Psoas muscle (tissue), 8 donors: ENCODE data around the gene TRAF3IP1. TPM values are rescaled to one million over a fixed set of nuclear protein-coding genes. Genes with fewer than 3 reads are reported as not detected.

Source experiments
- ATAC-seq, 4 donors: fragments of 200-7000 bp; cut with Tn5 transposase; one replicate each; pipeline ENCODE4 v1.9.1; 2020; ENCODE audit warnings: moderate library complexity in 3 of 4, mild to moderate bottlenecking in 2 of 4
- DNase-seq, 2 donors: peaks; one replicate each; pipeline ENCODE4 v3.0.0-alpha.2; 2020
- H3K27ac ChIP-seq: fragments of 200-600 bp; one replicate; pipeline ENCODE4 v1.8.0; 2022
- H3K27me3 ChIP-seq, 3 donors: fragments of 200-600 bp in 1 of 3; one replicate each; pipeline versions ENCODE4 v1.6.1 to v1.8.0; 2013 to 2022; ENCODE audit warnings: low read length in 2 of 3, mild to moderate bottlenecking in 2 of 3, moderate library complexity in 1 of 3; ENCODE audit not compliant: insufficient read depth in 3 of 3
- H3K36me3 ChIP-seq, 2 donors: fragments of 200-600 bp in 1 of 2; one replicate each; pipeline versions ENCODE4 v1.6.1 to v1.8.0; 2013 to 2022; ENCODE audit warnings: low read depth in 1 of 2, mild to moderate bottlenecking in 1 of 2, moderate library complexity in 1 of 2; ENCODE audit not compliant: insufficient read depth in 1 of 2
- H3K4me1 ChIP-seq: fragments of 200-600 bp; one replicate; pipeline ENCODE4 v1.8.0; 2022
- H3K4me3 ChIP-seq: fragments of 200-600 bp; one replicate; pipeline ENCODE4 v1.8.0; 2022; ENCODE audit warnings: mild to moderate bottlenecking
- H3K9me3 ChIP-seq: fragments of 200-600 bp; one replicate; pipeline ENCODE4 v1.8.0; 2022
- WGBS, 3 donors: extraction: QIAGEN DNeasy Blood & Tissue Kit; methylation state at CpG; one replicate each; pipeline versions ENCODE4 v1.1.6 to v1.1.7; 2013; 5-methylcytosine and 5-hydroxymethylcytosine counted together
- intact Hi-C, 2 donors: fragments of 100-400 bp; cut with DNase I; formaldehyde crosslinking; loops; one replicate each; pipeline versions ENCODE4 v1.11.0 to v1.14.2; 2022
- polyA plus RNA-seq, 3 donors: library from polyadenylated mRNA; stranded (reverse); fragments of 200-250 nt; gene quantifications; one replicate each; pipeline ENCODE4 v1.2.3, GENCODE V29; 2013
- total RNA-seq, 4 donors: library from RNA; stranded (reverse); fragmentation: NEBNext Ultra II Directional in 2 of 4; extraction: Animal tissue kit (Norgen Biotek cat#: 25700) in 2 of 4; gene quantifications; one replicate each; pipeline versions ENCODE4 v1.2.1 to v1.2.4, GENCODE V29; 2021 to 2023
- TF ChIP-seq, protein P1 (sequence below): fragments of 200-600 bp; IDR thresholded peaks from one replicate; pipeline ENCODE4 v1.8.0; 2022; ENCODE audit warnings: antibody characterized with exemption
- donor health status: healthy with polysubstance abuse.
- donor health status: DM: no; HTN: no; CAD: no; lungs with moderate emphysema.
- donor health status: Bipolar disorder and iron deficiency.
- donor health status: healthy.
- donor health status: DM: yes; HTN: yes; CAD: no.
- donor health status: DM: no; HTN: no; CAD: no.
- donor health status: DM: no; HTN: no; CAD: no.
- donor health status: DM: yes; HTN: yes; CAD: no.

TRAF3IP1 gene
- total and polyA plus RNA-seq, 7 donors, result 2.9 to 30.9 (median 16.3) TPM

DNA sequence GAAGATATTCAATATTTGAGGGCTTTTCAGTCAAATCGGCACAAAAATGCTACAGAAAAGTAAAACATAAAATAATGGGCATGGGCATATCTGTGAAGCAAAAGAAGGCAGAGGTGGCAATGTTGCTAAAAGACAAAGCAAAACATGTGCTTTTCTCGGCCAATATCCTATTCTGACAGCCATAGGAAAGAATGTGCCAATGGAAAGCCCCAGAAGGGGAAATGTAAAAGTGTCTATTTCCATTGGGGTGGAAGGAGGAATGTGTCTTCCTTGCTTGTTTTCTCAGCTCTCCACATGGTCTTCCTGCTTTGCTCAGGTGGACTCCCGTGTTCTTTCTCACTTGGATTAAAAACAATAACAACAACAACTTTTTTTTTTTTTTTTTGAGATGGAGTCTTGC lies 18.2 kb upstream of the TRAF3IP1 start:
- H3K9me3 ChIP-seq, result no peaks in the 10 kb centered on the region
- TF ChIP-seq, protein P1, sequence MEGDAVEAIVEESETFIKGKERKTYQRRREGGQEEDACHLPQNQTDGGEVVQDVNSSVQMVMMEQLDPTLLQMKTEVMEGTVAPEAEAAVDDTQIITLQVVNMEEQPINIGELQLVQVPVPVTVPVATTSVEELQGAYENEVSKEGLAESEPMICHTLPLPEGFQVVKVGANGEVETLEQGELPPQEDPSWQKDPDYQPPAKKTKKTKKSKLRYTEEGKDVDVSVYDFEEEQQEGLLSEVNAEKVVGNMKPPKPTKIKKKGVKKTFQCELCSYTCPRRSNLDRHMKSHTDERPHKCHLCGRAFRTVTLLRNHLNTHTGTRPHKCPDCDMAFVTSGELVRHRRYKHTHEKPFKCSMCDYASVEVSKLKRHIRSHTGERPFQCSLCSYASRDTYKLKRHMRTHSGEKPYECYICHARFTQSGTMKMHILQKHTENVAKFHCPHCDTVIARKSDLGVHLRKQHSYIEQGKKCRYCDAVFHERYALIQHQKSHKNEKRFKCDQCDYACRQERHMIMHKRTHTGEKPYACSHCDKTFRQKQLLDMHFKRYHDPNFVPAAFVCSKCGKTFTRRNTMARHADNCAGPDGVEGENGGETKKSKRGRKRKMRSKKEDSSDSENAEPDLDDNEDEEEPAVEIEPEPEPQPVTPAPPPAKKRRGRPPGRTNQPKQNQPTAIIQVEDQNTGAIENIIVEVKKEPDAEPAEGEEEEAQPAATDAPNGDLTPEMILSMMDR, result no peak
- peaks cover 9% of the 10 kb centered on the region for H3K4me1 ChIP-seq
- intact Hi-C loops, result no loop called here
- DNase-seq, result no peak
- H3K27ac ChIP-seq, result no peak overlapping the region
- 64 to 77% (median 71%) methylated on average over 3 of the region's 3 CpGs for WGBS, 3 donors
- H3K36me3 ChIP-seq, result no peaks in the 10 kb centered on the region
- no peak overlapping the region for H3K4me3 ChIP-seq
- no peak for ATAC-seq
- no peaks in the 10 kb centered on the region for H3K27me3 ChIP-seq

DNA sequence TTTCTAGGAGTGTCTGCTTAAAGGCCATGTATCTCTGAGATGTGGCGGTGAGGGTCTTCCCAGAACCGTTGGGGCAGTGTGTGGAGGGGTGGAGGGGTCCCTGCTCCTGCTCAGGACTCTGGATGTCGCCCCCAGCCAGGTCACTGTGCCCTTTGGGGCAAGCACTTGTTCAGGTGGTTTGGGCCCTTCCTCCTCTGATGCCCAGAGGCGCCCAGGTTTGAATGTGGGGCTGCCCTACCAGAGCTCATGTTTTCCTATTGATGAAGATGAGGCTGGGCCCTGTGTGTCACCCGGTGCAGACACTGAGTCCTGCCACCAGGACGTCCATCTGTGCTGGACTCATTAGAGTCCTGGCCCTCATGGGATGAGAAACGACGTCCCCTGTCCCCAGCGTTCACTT lies 17.6 kb upstream of the TRAF3IP1 start:
- Histone ChIP-seq H3K27ac (no peak overlapping the region), H3K27me3 (no peaks in the 10 kb centered on the region), H3K9me3 (no peaks in the 10 kb centered on the region), H3K36me3 (no peaks in the 10 kb centered on the region), H3K4me3 (no peak overlapping the region), H3K4me1 (peaks cover 9% of the 10 kb centered on the region)
- intact Hi-C loops, result no loop called here
- TF ChIP-seq, protein P1, result no peak
- DNase-seq, result peak in 1 of 2 donors; percentile 27
- no peak for ATAC-seq
- 85 to 90% (median 86%) methylated on average over 9 of the region's 9 CpGs for WGBS, 3 donors

DNA sequence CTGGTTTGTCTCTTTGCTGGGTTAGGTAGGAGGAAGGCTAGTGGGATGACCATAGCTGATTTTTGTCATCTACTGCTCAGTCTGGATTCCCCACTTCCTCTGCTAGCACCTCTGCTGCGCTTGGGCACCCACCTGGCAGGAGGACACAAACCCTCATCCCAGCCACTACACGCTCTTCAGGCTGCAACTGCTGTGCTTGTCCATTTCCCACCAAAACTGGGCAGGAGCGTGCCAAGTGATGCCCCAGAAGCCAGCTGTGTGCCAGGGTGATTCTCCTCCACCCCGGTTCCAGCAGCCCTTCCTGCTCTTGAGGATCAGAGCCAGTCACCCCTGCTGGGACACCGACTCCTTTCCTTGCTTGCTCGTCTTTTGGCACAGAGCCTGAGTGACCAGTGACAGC lies 16.2 kb upstream of the TRAF3IP1 start:
- TF ChIP-seq, protein P1, result no peak
- no peaks in the 10 kb centered on the region for H3K9me3 ChIP-seq
- intact Hi-C loops, result no loop called here
- H3K27ac ChIP-seq, result no peak overlapping the region
- 64 to 72% (median 66%) methylated on average over 6 of the region's 6 CpGs for WGBS, 3 donors
- H3K27me3 ChIP-seq, result no peaks in the 10 kb centered on the region
- ATAC-seq (no peak), DNase-seq (no peak)
- H3K36me3 ChIP-seq, result no peaks in the 10 kb centered on the region
- H3K4me1 ChIP-seq, result peaks cover 9% of the 10 kb centered on the region
- H3K4me3 ChIP-seq, result no peak overlapping the region

DNA sequence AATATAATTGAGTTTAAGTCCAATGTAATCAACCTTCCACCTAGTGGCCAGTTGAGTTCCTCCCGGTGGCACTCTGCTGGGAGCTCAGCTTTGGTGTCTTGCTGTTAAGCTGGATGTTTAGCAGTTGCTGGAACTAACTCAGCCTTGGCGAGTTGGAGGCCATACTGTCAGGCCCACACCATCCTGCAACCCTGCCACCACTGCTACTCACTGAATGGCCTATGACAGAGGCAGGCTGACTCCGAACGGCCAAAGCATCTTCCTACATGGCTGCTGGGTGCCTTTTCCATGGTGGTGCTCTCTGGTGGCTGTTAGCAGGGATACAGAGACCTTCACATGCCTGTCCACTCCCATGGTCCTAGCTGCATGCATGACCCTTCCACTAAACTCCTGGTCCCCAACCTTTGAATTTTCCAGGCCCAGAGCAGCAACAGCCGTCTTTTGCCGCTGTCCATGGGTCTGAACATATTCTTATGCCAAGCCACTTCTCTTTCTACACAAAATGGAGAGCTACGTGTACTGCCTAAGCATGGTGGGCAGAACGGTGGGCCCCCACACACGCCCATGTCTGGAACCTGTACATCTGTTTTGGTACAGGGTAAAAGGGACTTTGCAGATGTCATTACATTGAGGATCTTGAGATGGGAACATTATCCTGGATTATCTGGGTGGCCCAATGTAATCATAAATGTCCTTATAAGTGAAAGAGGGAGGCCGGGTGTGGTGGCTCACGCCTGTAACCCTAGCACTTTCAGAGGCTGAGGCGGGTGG lies 15.0 kb upstream of the TRAF3IP1 start:
- Histone ChIP-seq H3K27me3 (no peaks in the 10 kb centered on the region), H3K27ac (no peak overlapping the region), H3K4me3 (no peak overlapping the region), H3K36me3 (no peaks in the 10 kb centered on the region), H3K9me3 (no peaks in the 10 kb centered on the region), H3K4me1 (no peaks in the 10 kb centered on the region)
- TF ChIP-seq, protein P1, result no peak
- 87 to 92% (median 92%) methylated on average over 12 of the region's 12 CpGs for WGBS, 3 donors
- DNase-seq (no peak), ATAC-seq (no peak)
- intact Hi-C loops, result no loop called here
